Upper lobe of right lung (tissue), 1 donor: ENCODE data around the gene MRPL37. TPM values are rescaled to one million over a fixed set of nuclear protein-coding genes. Genes with fewer than 3 reads are reported as not detected.

Source experiments
- ATAC-seq: fragments of 200-7000 bp; cut with Tn5 transposase; one replicate; pipeline ENCODE4 v1.9.1; 2020; ENCODE audit warnings: mild to moderate bottlenecking, moderate library complexity
- DNase-seq: peaks from one replicate; pipeline ENCODE4 v3.0.0-alpha.2; 2020
- H3K27ac ChIP-seq: fragments of 200-600 bp; one replicate; pipeline ENCODE4 v1.8.0; 2022
- H3K27me3 ChIP-seq: fragments of 200-600 bp; one replicate; pipeline ENCODE4 v1.8.0; 2022; ENCODE audit warnings: mild to moderate bottlenecking
- H3K36me3 ChIP-seq: fragments of 200-600 bp; one replicate; pipeline ENCODE4 v1.8.0; 2022
- H3K4me1 ChIP-seq: fragments of 200-600 bp; one replicate; pipeline ENCODE4 v1.8.0; 2022
- H3K4me3 ChIP-seq: fragments of 200-600 bp; one replicate; pipeline ENCODE4 v1.8.0; 2022; ENCODE audit warnings: mild to moderate bottlenecking
- H3K9me3 ChIP-seq: fragments of 200-600 bp; one replicate; pipeline ENCODE4 v1.8.0; 2022
- CTCF ChIP-seq: fragments of 200-600 bp; IDR thresholded peaks from one replicate; pipeline ENCODE4 v1.8.0; 2022; ENCODE audit warnings: antibody characterized with exemption
- intact Hi-C: fragments of 100-400 bp; cut with DNase I; formaldehyde crosslinking; loops from one replicate; pipeline ENCODE4 v1.11.0; 2022
- total RNA-seq: library from RNA; stranded (reverse); fragmentation: NEBNext Ultra II Directional; extraction: Animal tissue kit (Norgen Biotek cat#: 25700); gene quantifications from one replicate; pipeline ENCODE4 v1.2.1, GENCODE V29; 2021
- donor health status: DM: no; HTN: yes; CAD: no; lungs with severe emphysema.

MRPL37 gene
- total RNA-seq, 1 donor from 2014 or later = 41.9 TPM

- no peak overlapping the region for H3K27ac ChIP-seq
- intact Hi-C loops = no loop called here
- no peak for ATAC-seq
Measured at GRCh38 chr1:54221867-54222484, 22.0 kb downstream of the MRPL37 start.

GRCh38 chr1:54222711-54223110 lies 22.7 kb downstream of the MRPL37 start:
- Histone ChIP-seq H3K27ac (no peak overlapping the region), H3K27me3 (no peaks in the 10 kb centered on the region), H3K9me3 (no peaks in the 10 kb centered on the region), H3K36me3 (peaks cover 16% of the 10 kb centered on the region), H3K4me3 (no peak overlapping the region), H3K4me1 (peaks cover 21% of the 10 kb centered on the region)
- ATAC-seq = no peak
- no peak for TF ChIP-seq CTCF
- DNase-seq = no peak
- intact Hi-C loops = no loop called here

More at GRCh38 chr1:54221867-54222484, 22.0 kb downstream of the MRPL37 start:
- DNase-seq = no peak
- peaks cover 21% of the 10 kb centered on the region for H3K4me1 ChIP-seq
- H3K9me3 ChIP-seq = no peaks in the 10 kb centered on the region
- H3K27me3 ChIP-seq = no peaks in the 10 kb centered on the region
- no peak for TF ChIP-seq CTCF
- peaks cover 23% of the 10 kb centered on the region for H3K36me3 ChIP-seq
- H3K4me3 ChIP-seq = no peak overlapping the region

- TF ChIP-seq CTCF = no peak
- no peak overlapping the region for H3K4me3 ChIP-seq
- intact Hi-C loops = no loop called here
- peaks cover 7% of the 10 kb centered on the region for H3K36me3 ChIP-seq
- H3K9me3 ChIP-seq = no peaks in the 10 kb centered on the region
- no peak overlapping the region for H3K27ac ChIP-seq
- ATAC-seq (no peak), DNase-seq (no peak)
- no peaks in the 10 kb centered on the region for H3K27me3 ChIP-seq
- H3K4me1 ChIP-seq = peaks cover 21% of the 10 kb centered on the region
Measured at GRCh38 chr1:54223441-54224202, 23.7 kb downstream of the MRPL37 start.

GRCh38 chr1:54224233-54224632 lies 24.3 kb downstream of the MRPL37 start:
- H3K4me3 ChIP-seq = no peak overlapping the region
- intact Hi-C loops = no loop called here
- DNase-seq (no peak), ATAC-seq (no peak)
- no peaks in the 10 kb centered on the region for H3K9me3 ChIP-seq
- peaks cover 5% of the 10 kb centered on the region for H3K36me3 ChIP-seq
- H3K27me3 ChIP-seq = no peaks in the 10 kb centered on the region
- H3K27ac ChIP-seq = no peak overlapping the region
- no peak for TF ChIP-seq CTCF
- H3K4me1 ChIP-seq = peaks cover 17% of the 10 kb centered on the region

GRCh38 chr1:54225378-54225777 lies 25.4 kb downstream of the MRPL37 start:
- Histone ChIP-seq H3K4me1 (peaks cover 7% of the 10 kb centered on the region), H3K36me3 (peaks cover 5% of the 10 kb centered on the region), H3K27ac (no peak overlapping the region), H3K27me3 (no peaks in the 10 kb centered on the region), H3K4me3 (no peak overlapping the region), H3K9me3 (no peaks in the 10 kb centered on the region)
- intact Hi-C loops = no loop called here
- DNase-seq = no peak
- no peak for TF ChIP-seq CTCF
- ATAC-seq = no peak
